Activated B cell treated with CpG ODN at 0.5 μM for 24 hours (primary cell): ENCODE measurements around the gene CPLX3. TPM values are rescaled to one million over a fixed set of nuclear protein-coding genes. Genes with fewer than 3 reads are reported as not detected.

Source experiments
- ATAC-seq: fragments of 200-7000 bp; cut with Tn5 transposase; one replicate; pipeline ENCODE4 v1.10.0; 2021; ENCODE audit warnings: low read depth, mild to moderate bottlenecking, moderate library complexity
- CTCF ChIA-PET: fragments of 350-600 bp; sonication (Branson Sonifier 250); formaldehyde crosslinking; loops from one replicate; lab custom pipeline; 2021; ENCODE audit warnings: antibody characterized with exemption; lab: Charles Lee
- POLR2A ChIA-PET: fragments of 350-600 bp; sonication (Branson Sonifier 250); formaldehyde crosslinking; loops from one replicate; lab custom pipeline; 2021; ENCODE audit warnings: antibody characterized with exemption; lab: Charles Lee
- DNase-seq: peaks from one replicate; pipeline ENCODE4 v3.0.0; 2022
- H3K27ac Mint-ChIP-seq: one replicate; pipeline ENCODE4 v1.8.0; 2020; ENCODE audit warnings: mixed read lengths
- H3K27me3 Mint-ChIP-seq: one replicate; pipeline ENCODE4 v1.8.0; 2021; ENCODE audit warnings: mixed read lengths
- H3K36me3 Mint-ChIP-seq: one replicate; pipeline ENCODE4 v1.8.0; 2021; ENCODE audit warnings: low read depth, mixed read lengths
- H3K4me1 Mint-ChIP-seq: one replicate; pipeline ENCODE4 v1.8.0; 2021; ENCODE audit warnings: mixed read lengths
- H3K4me3 Mint-ChIP-seq: one replicate; pipeline ENCODE4 v1.8.0; 2020; ENCODE audit warnings: mild to moderate bottlenecking, mixed read lengths
- H3K9me3 Mint-ChIP-seq: one replicate; pipeline ENCODE4 v1.8.0; 2020; ENCODE audit warnings: mixed read lengths
- CTCF ChIP-seq: fragments of 200-600 bp; IDR thresholded peaks from one replicate; pipeline ENCODE4 v1.8.0; 2022; ENCODE audit warnings: antibody characterized with exemption, mild to moderate bottlenecking
- intact Hi-C: fragments of 100-400 bp; cut with micrococcal nuclease; formaldehyde crosslinking; loops from one replicate; pipeline ENCODE4 v1.15.1; 2024
- total RNA-seq: library from RNA; stranded (reverse); gene quantifications from 2 replicates; pipeline ENCODE4 v1.2.3, GENCODE V29; 2022

The CPLX3 gene
- total RNA-seq = 0.20 and 0.22 TPM in 2 replicates

GRCh38 chr15:74826364-74826819 lies at the start of gene CPLX3:
CPLX3 (plus strand) TSS chr15:74826627; CDS start chr15:74826704, 77 bp downstream.
- POLR2A ChIA-PET = interaction anchor here (0.5 to 0.9 kb wide), 2 partner anchors 12 to 113 kb away, joined by 3 read pairs; no protein-coding TSS in a partner anchor
- no peak within 1 kb of the TSS for H3K4me3 Mint-ChIP-seq
- H3K36me3 Mint-ChIP-seq = no peaks in the 10 kb centered on the region
- H3K27me3 Mint-ChIP-seq = peaks cover 21% of the 10 kb centered on the region
- no peaks in the 10 kb centered on the region for H3K9me3 Mint-ChIP-seq
- H3K4me1 Mint-ChIP-seq = peaks cover 13% of the 10 kb centered on the region
- intact Hi-C loops = loop anchor here (1.0 to 2.0 kb wide), 2 partner anchors 16 to 169 kb away; partner anchors contain the start of genes SCAMP5 and ULK3
- ATAC-seq (peak; percentile 49), DNase-seq (peak; percentile 43)
- H3K27ac Mint-ChIP-seq = no peak within 1 kb of the TSS
- CTCF ChIA-PET = interaction anchor here (1.9 kb wide), 1 partner anchor 75 kb away, joined by 6 read pairs; no protein-coding TSS in a partner anchor
- TF ChIP-seq CTCF = no peak

GRCh38 chr15:74776821-74777768 lies 49.3 kb upstream of the CPLX3 start:
- POLR2A ChIA-PET = interaction anchor here (0.6 to 32.5 kb wide), 31 partner anchors 3 to 675 kb away, joined by 3 to 2569 read pairs (median 5); partner anchors contain the start of genes CLK3, COX5A, CSK and CYP1A1
- Mint-ChIP-seq H3K27me3 (no peaks in the 10 kb centered on the region), H3K4me1 (peaks cover 95% of the 10 kb centered on the region), H3K9me3 (no peaks in the 10 kb centered on the region), H3K4me3 (peak overlapping the region; percentile 82), H3K27ac (peak overlapping the region; percentile 96), H3K36me3 (peaks cover 9% of the 10 kb centered on the region)
- ATAC-seq (peak; percentile 70), DNase-seq (peak; percentile 69)
- CTCF ChIA-PET = interaction anchor here (1.1 to 18.7 kb wide), 5 partner anchors 8 to 340 kb away, joined by 3 to 1146 read pairs (median 4); no protein-coding TSS in a partner anchor
- no peak for TF ChIP-seq CTCF
- intact Hi-C loops = loop anchor here (1.0 to 5.0 kb wide), 2 partner anchors 10 to 230 kb away; no protein-coding TSS in a partner anchor

- Mint-ChIP-seq H3K27me3 (no peaks in the 10 kb centered on the region), H3K9me3 (no peaks in the 10 kb centered on the region), H3K36me3 (peaks cover 13% of the 10 kb centered on the region), H3K4me3 (peak overlapping the region; percentile 82), H3K4me1 (peaks cover 86% of the 10 kb centered on the region), H3K27ac (peak overlapping the region; percentile 96)
- intact Hi-C loops = loop anchor here (1.0 to 5.0 kb wide), 2 partner anchors 9 to 229 kb away; no protein-coding TSS in a partner anchor
- ATAC-seq = peak; percentile 18
- ChIA-PET POLR2A (interaction anchor here (0.6 to 32.5 kb wide), 30 partner anchors 2 to 674 kb away, joined by 3 to 2569 read pairs (median 5); partner anchors contain the start of genes CLK3, CSK, CYP1A1 and FAM219B), CTCF (interaction anchor here (1.1 to 18.7 kb wide), 5 partner anchors 9 to 341 kb away, joined by 3 to 1146 read pairs (median 4); no protein-coding TSS in a partner anchor)
- no peak for TF ChIP-seq CTCF
- no peak for DNase-seq
Observed at GRCh38 chr15:74777769-74778598, 48.4 kb upstream of the CPLX3 start.

GRCh38 chr15:74778599-74778970 lies 47.8 kb upstream of the CPLX3 start:
- H3K4me1 Mint-ChIP-seq = peaks cover 83% of the 10 kb centered on the region
- H3K9me3 Mint-ChIP-seq = no peaks in the 10 kb centered on the region
- H3K36me3 Mint-ChIP-seq = peaks cover 20% of the 10 kb centered on the region
- H3K4me3 Mint-ChIP-seq = peak overlapping the region; percentile 82
- ChIA-PET CTCF (interaction anchor here (1.6 to 18.7 kb wide), 3 partner anchors 7 to 145 kb away, joined by 4 to 1146 read pairs (median 132); no protein-coding TSS in a partner anchor), POLR2A (interaction anchor here (0.7 to 32.5 kb wide), 8 partner anchors 1 to 265 kb away, joined by 3 to 2569 read pairs (median 6); partner anchors contain the start of genes CLK3, CSK, SCAMP2 and ULK3)
- H3K27me3 Mint-ChIP-seq = no peaks in the 10 kb centered on the region
- ATAC-seq = no peak
- no peak for DNase-seq
- TF ChIP-seq CTCF = no peak
- H3K27ac Mint-ChIP-seq = peak overlapping the region; percentile 96
- intact Hi-C loops = loop anchor here (5.0 kb wide), 1 partner anchor 229 kb away; no protein-coding TSS in a partner anchor
